ENCODE results near the gene FXYD1.

The FXYD1 gene

GRCh38 chr19:35108730-35109129, 29.9 kb upstream of the FXYD1 start:
- no peak for DNase-seq

GRCh38 chr19:35109395-35110112, 29.1 kb upstream of the FXYD1 start:
- DNase-seq = no peak

- no peak for DNase-seq
These were observed 27.6 kb upstream of the FXYD1 start for GRCh38 chr19:35110974-35111373.

- DNase-seq = no peak
These were observed 25.5 kb upstream of the FXYD1 start for GRCh38 chr19:35112995-35113688.

GRCh38 chr19:35114353-35115176, 24.1 kb upstream of the FXYD1 start:
- DNase-seq = peak; percentile 69 to 76

GRCh38 chr19:35115177-35115951, 23.3 kb upstream of the FXYD1 start, which contains the start of gene FXYD3:
Gene FXYD3, plus strand, starts transcription at chr19:35115823. Its CDS starts 3,554 bp downstream, at chr19:35119377.
- DNase-seq = no peak

GRCh38 chr19:35116072-35116801, 22.4 kb upstream of the FXYD1 start:
- DNase-seq = no peak

GRCh38 chr19:35117116-35117515, 21.5 kb upstream of the FXYD1 start:
- DNase-seq = no peak

GRCh38 chr19:35117799-35118198, 20.8 kb upstream of the FXYD1 start:
- DNase-seq = no peak

- DNase-seq = no peak
These were observed 20.2 kb upstream of the FXYD1 start for GRCh38 chr19:35118268-35119020.

GRCh38 chr19:35119091-35119490, 19.5 kb upstream of the FXYD1 start:
- DNase-seq = no peak

- no peak for DNase-seq
These were observed 19.0 kb upstream of the FXYD1 start for GRCh38 chr19:35119578-35120155.

- no peak for DNase-seq
These were observed 18.1 kb upstream of the FXYD1 start for GRCh38 chr19:35120492-35120891.

- DNase-seq = no peak
These were observed 17.7 kb upstream of the FXYD1 start for GRCh38 chr19:35120898-35121297.

- no peak for DNase-seq
These were observed 15.7 kb upstream of the FXYD1 start for GRCh38 chr19:35122687-35123551.

- no peak for DNase-seq
These were observed 15.1 kb upstream of the FXYD1 start for GRCh38 chr19:35123573-35123972.

GRCh38 chr19:35124098-35125060, 14.2 kb upstream of the FXYD1 start:
- peak; percentile 81 to 82 for DNase-seq

- no peak for DNase-seq
These were observed 13.3 kb upstream of the FXYD1 start for GRCh38 chr19:35125270-35125717.
